Prostate gland (tissue), 2 donors: ENCODE measurements around the gene DGKB. TPM values are rescaled to one million over a fixed set of nuclear protein-coding genes. Genes with fewer than 3 reads are reported as not detected.

Experiments
- DNase-seq: peaks from one replicate; pipeline ENCODE4 v3.0.0-alpha.2; 2019; ENCODE audit warnings: low spot score
- H3K27ac ChIP-seq, 2 donors: fragments of 200-600 bp; sonication (generic); 2 replicates each; pipeline ENCODE4 v1.5.1; 2017 to 2019
- H3K27me3 ChIP-seq: fragments of 200-600 bp; sonication (generic); replicated peaks from 2 replicates; pipeline ENCODE4 v1.5.1; 2019; ENCODE audit not compliant: insufficient read depth
- H3K36me3 ChIP-seq, 2 donors: fragments of 200-600 bp; sonication (generic); 1 replicate in 1 of 2; 2 replicates in 1 of 2; pipeline versions ENCODE4 v1.5.1 to v1.8.1; 2017 to 2019
- H3K4me1 ChIP-seq: fragments of 200-600 bp; sonication (generic); replicated peaks from 2 replicates; pipeline ENCODE4 v1.5.1; 2019
- H3K4me3 ChIP-seq, 2 donors: fragments of 200-600 bp; sonication (generic); 2 replicates each; pipeline ENCODE4 v1.5.1; 2017 to 2019
- H3K9me3 ChIP-seq: fragments of 200-600 bp; sonication (generic); 2 replicates; pipeline ENCODE4 v1.5.1; 2017
- POLR2A ChIP-seq: fragments of 450-650 bp; IDR thresholded peaks from one replicate; pipeline ENCODE4 v1.6.1; 2016; ENCODE audit warnings: antibody characterized with exemption, mild to moderate bottlenecking
- POLR2AphosphoS5 ChIP-seq: sonication (generic); formaldehyde crosslinking; IDR thresholded peaks from one replicate; pipeline ENCODE4 v1.6.1; 2017; ENCODE audit warnings: antibody characterized with exemption
- WGBS: methylation state at CpG from one replicate; pipeline ENCODE4 v1.1.5; 2018; 5-methylcytosine and 5-hydroxymethylcytosine counted together
- intact Hi-C: fragments of 100-400 bp; cut with DNase I; formaldehyde crosslinking; loops from one replicate; pipeline ENCODE4 v1.14.2; 2022
- total RNA-seq, 2 donors: library from RNA; depleted of rRNA; stranded (reverse); fragments of >200 nt; gene quantifications; one replicate each; pipeline ENCODE4 v1.1.0, GENCODE V29; 2016
- TF ChIP-seq, protein P1 (sequence below), 4 experiments: fragments of 200-600 bp in 2 of 4; fragments of 450-650 bp in 2 of 4; sonication (generic) in 2 of 4; IDR thresholded peaks; 1 replicate in 3 of 4; 2 replicates in 1 of 4; pipeline ENCODE4 v1.5.1; 2016 to 2019; ENCODE audit warnings: antibody characterized with exemption in 4 of 4, mild to moderate bottlenecking in 2 of 4, moderate library complexity in 2 of 4

The DGKB gene
- total RNA-seq, 2 donors from 2014 or later = 0.45 TPM; not detected in 1

DNA sequence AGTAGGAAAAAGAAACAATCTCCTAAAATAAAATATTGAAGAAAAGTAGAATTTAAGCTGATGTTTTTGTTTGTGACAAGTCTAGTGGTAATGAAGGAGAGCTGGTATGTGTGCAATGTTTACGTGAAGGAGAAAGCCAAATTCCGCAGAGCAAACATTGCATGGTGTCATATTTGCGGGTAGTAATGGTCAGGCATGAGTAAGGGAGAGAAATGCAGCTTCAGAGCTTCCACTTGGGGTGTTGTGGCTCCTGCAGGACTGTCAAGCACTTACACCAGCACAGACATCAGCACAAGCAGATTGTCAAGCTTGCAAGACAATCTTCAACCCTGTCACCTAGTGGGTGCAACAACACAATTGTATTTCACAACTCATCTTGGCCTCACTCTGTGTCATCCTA lies 776.6 kb downstream of the DGKB start:
- WGBS = 84% methylated on average over 3 of the region's 3 CpGs
- Histone ChIP-seq H3K4me1 (no peaks in the 10 kb centered on the region), H3K4me3 (no peak overlapping the region), H3K27ac (no peak overlapping the region), H3K27me3 (no peaks in the 10 kb centered on the region), H3K36me3 (no peaks in the 10 kb centered on the region), H3K9me3 (no peaks in the 10 kb centered on the region)
- intact Hi-C loops = no loop called here
- TF ChIP-seq POLR2A = no peak
- TF ChIP-seq, protein P1, sequence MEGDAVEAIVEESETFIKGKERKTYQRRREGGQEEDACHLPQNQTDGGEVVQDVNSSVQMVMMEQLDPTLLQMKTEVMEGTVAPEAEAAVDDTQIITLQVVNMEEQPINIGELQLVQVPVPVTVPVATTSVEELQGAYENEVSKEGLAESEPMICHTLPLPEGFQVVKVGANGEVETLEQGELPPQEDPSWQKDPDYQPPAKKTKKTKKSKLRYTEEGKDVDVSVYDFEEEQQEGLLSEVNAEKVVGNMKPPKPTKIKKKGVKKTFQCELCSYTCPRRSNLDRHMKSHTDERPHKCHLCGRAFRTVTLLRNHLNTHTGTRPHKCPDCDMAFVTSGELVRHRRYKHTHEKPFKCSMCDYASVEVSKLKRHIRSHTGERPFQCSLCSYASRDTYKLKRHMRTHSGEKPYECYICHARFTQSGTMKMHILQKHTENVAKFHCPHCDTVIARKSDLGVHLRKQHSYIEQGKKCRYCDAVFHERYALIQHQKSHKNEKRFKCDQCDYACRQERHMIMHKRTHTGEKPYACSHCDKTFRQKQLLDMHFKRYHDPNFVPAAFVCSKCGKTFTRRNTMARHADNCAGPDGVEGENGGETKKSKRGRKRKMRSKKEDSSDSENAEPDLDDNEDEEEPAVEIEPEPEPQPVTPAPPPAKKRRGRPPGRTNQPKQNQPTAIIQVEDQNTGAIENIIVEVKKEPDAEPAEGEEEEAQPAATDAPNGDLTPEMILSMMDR (IDR thresholded peaks at IDR 0.05) = no peak
- no peak for TF ChIP-seq POLR2AphosphoS5
- no peak for DNase-seq

GRCh38 chr7:14124716-14125115 lies 777.8 kb downstream of the DGKB start:
- TF ChIP-seq, protein P1 (IDR thresholded peaks at IDR 0.05) = no peak
- no peak for TF ChIP-seq POLR2AphosphoS5
- TF ChIP-seq POLR2A = no peak
- H3K4me3 ChIP-seq = no peak overlapping the region
- no peak overlapping the region for H3K27ac ChIP-seq
- 62% methylated on average over 2 of the region's 2 CpGs for WGBS
- no peaks in the 10 kb centered on the region for H3K4me1 ChIP-seq
- intact Hi-C loops = no loop called here
- no peaks in the 10 kb centered on the region for H3K27me3 ChIP-seq
- H3K9me3 ChIP-seq = no peaks in the 10 kb centered on the region
- no peak for DNase-seq
- H3K36me3 ChIP-seq = no peaks in the 10 kb centered on the region

DNA sequence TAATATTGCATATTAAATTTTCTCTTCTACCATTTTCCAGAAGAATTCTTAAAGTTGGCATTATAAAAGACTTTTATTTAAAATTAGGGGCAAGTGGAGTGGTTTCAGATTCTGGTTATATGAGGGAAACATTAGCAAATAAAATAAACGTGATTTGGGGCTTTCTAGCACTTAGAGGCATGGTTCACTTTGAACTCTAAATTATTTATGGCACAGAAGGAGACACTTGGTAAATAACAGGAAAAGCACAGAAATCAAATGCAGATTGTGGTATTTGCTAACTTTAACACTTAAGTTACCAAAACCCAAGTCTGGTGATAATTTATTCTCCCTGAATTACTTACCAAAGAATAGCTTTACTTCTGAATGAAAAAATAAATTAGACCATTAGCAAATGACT lies 778.6 kb downstream of the DGKB start:
- no peak for DNase-seq
- TF ChIP-seq POLR2AphosphoS5 (no peak), POLR2A (no peak)
- Histone ChIP-seq H3K4me3 (no peak overlapping the region), H3K36me3 (no peaks in the 10 kb centered on the region), H3K9me3 (no peaks in the 10 kb centered on the region), H3K4me1 (no peaks in the 10 kb centered on the region), H3K27ac (no peak overlapping the region), H3K27me3 (no peaks in the 10 kb centered on the region)
- intact Hi-C loops = no loop called here
- WGBS = 12% methylated on average over 1 of the region's 1 CpG

DNA sequence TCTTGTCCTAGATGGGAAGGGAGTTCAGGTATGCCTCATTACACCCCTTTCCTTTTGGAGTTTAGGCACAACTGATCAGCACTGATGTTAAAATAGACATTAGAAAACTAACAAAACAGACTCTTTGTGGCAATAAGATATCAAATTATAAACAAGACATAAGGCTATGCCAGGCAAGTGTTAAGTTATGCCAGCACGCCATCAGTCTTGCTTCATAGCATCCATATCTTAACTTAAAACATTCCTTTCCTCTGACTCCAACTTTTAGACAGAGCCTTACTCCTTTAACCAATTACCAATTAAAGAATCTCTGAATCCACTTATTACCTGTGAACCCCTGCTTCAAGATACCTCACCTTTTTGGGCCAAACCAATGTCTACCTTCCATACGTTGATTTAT lies 786.9 kb downstream of the DGKB start:
- Histone ChIP-seq H3K27me3 (no peaks in the 10 kb centered on the region), H3K36me3 (no peaks in the 10 kb centered on the region), H3K4me3 (no peak overlapping the region), H3K27ac (no peak overlapping the region), H3K9me3 (no peaks in the 10 kb centered on the region), H3K4me1 (no peaks in the 10 kb centered on the region)
- DNase-seq = no peak
- intact Hi-C loops = no loop called here
- WGBS = 82% methylated on average over 2 of the region's 2 CpGs
- TF ChIP-seq, protein P1 (IDR thresholded peaks at IDR 0.05) = no peak
- no peak for TF ChIP-seq POLR2A
- no peak for TF ChIP-seq POLR2AphosphoS5

DNA sequence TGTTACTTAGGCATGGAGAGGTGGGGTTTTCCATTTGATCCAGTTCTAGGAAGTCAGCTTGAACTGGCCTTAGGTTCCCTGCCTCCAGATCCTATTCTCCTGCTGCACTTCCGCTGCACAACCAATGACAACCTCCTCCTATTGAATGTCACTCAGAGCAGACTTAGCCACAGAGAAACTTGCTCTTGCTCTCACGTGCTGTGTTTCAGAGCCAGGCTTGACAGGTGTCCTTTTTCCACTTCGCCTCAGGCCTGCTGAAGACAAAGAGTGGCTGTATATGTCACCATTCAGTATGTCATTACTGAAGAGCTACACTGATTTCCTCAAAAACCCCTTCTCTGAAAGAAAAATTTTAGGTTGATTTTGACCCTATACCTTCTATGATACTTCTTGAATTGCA lies 797.7 kb downstream of the DGKB start:
- intact Hi-C loops = no loop called here
- no peak overlapping the region for H3K4me3 ChIP-seq
- WGBS = 75% methylated on average over 3 of the region's 3 CpGs
- H3K27ac ChIP-seq = no peak overlapping the region
- H3K27me3 ChIP-seq = no peaks in the 10 kb centered on the region
- H3K9me3 ChIP-seq = no peaks in the 10 kb centered on the region
- DNase-seq = no peak
- H3K36me3 ChIP-seq = no peaks in the 10 kb centered on the region
- H3K4me1 ChIP-seq = no peaks in the 10 kb centered on the region
- TF ChIP-seq POLR2AphosphoS5 (no peak), POLR2A (no peak)
- TF ChIP-seq, protein P1 (IDR thresholded peaks at IDR 0.05) = no peak
